GM12892 (cell line): ENCODE data around the gene PTMS.

Experiments
- POLR2A ChIP-seq: IDR thresholded peaks from 2 replicates; pipeline ENCODE4 v1.6.1; 2011; ENCODE audit warnings: low read depth, low read length, control low read depth
- POLR2AphosphoS5 ChIP-seq: IDR thresholded peaks from 2 replicates; pipeline ENCODE4 v1.6.1; 2011; ENCODE audit warnings: low read depth, low read length, control low read depth
- TAF1 ChIP-seq: IDR thresholded peaks from 2 replicates; pipeline ENCODE4 v1.6.1; 2011; ENCODE audit warnings: low read depth, mild to moderate bottlenecking, control low read depth, low read length, borderline replicate concordance

GRCh38 chr12:6780573-6780972, 14.4 kb downstream of the PTMS start:
- TF ChIP-seq POLR2A (no peak), POLR2AphosphoS5 (no peak), TAF1 (no peak)
